Stimulated activated naive CD8-positive, alpha-beta T cell treated with anti-CD3 and anti-CD28 coated beads, Interleukin-15, Interleukin-2, amounts not matched to agents 100 ng/mL and 50 ng/mL, for 24 hours (primary cell): ENCODE data around the gene TMTC1.
"Not testable (repeated sequence)": the region's sequence is repeated elsewhere in the genome, so short reads cannot be mapped to it uniquely, and the experiment has no call there.

ENCODE experiments used
- H3K27ac Mint-ChIP-seq: one replicate; pipeline ENCODE4 v1.8.0; 2021; ENCODE audit warnings: mild to moderate bottlenecking, mixed read lengths
- H3K27me3 Mint-ChIP-seq: one replicate; pipeline ENCODE4 v1.8.0; 2021; ENCODE audit warnings: mixed read lengths
- H3K36me3 Mint-ChIP-seq: one replicate; pipeline ENCODE4 v1.8.0; 2021; ENCODE audit warnings: low read depth, mixed read lengths
- H3K4me1 Mint-ChIP-seq: one replicate; pipeline ENCODE4 v1.8.0; 2021; ENCODE audit warnings: low read depth, mixed read lengths
- H3K4me3 Mint-ChIP-seq: one replicate; pipeline ENCODE4 v1.8.0; 2021; ENCODE audit warnings: mild to moderate bottlenecking, mixed read lengths
- H3K9me3 Mint-ChIP-seq: one replicate; pipeline ENCODE4 v1.8.0; 2021; ENCODE audit warnings: mixed read lengths

Gene TMTC1

GRCh38 chr12:29667011-29667410 lies 116.7 kb downstream of the TMTC1 start:
- Mint-ChIP-seq H3K4me3 (no peak overlapping the region), H3K36me3 (no peaks in the 10 kb centered on the region), H3K27me3 (no peaks in the 10 kb centered on the region), H3K9me3 (no peaks in the 10 kb centered on the region), H3K4me1 (no peaks in the 10 kb centered on the region), H3K27ac (no peak overlapping the region)

- Mint-ChIP-seq H3K4me1 (no peaks in the 10 kb centered on the region), H3K36me3 (no peaks in the 10 kb centered on the region), H3K27me3 (no peaks in the 10 kb centered on the region), H3K9me3 (no peaks in the 10 kb centered on the region), H3K27ac (no peak overlapping the region), H3K4me3 (no peak overlapping the region)
These were observed 118.6 kb downstream of the TMTC1 start for GRCh38 chr12:29665107-29665506.

DNA sequence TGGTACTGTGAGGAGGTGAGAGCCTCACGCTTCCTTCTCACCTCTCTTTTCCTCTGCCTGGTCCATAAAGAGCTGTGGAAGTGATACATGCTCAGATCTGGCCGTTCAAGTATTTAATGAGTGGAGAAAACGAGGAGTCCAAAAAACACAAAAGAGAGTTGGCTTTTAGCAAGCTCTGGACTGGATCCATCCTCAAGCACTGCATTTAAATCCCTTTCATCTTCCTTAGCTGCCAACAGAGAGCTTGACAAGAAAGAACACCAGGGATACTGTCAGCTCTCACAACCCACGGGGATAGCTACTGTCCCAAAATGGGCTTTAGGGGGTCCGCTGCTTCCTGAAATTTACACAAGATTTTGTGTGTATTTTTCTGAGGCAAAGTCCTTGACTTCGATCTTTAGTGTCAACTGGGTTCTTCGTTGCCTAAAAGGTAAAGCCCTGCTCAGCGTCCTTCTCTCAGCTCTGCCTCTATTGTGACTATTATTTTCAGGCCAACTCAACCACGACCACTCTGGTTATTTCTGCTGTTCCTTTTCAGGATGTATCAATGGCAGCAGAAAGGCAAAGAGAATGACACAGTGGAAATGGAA lies 120.9 kb downstream of the TMTC1 start:
- H3K27ac Mint-ChIP-seq: no peak overlapping the region

GRCh38 chr12:29660847-29661246 lies 122.9 kb downstream of the TMTC1 start:
- no peaks in the 10 kb centered on the region for H3K36me3 Mint-ChIP-seq
- H3K9me3 Mint-ChIP-seq: no peaks in the 10 kb centered on the region
- H3K4me1 Mint-ChIP-seq: no peaks in the 10 kb centered on the region
- H3K4me3 Mint-ChIP-seq: no peak overlapping the region
- no peak overlapping the region for H3K27ac Mint-ChIP-seq
- H3K27me3 Mint-ChIP-seq: no peaks in the 10 kb centered on the region

More for the DNA sequence above, 120.9 kb downstream of the TMTC1 start:
- H3K4me1 Mint-ChIP-seq: no peaks in the 10 kb centered on the region
- no peaks in the 10 kb centered on the region for H3K27me3 Mint-ChIP-seq
- H3K4me3 Mint-ChIP-seq: no peak overlapping the region
- no peaks in the 10 kb centered on the region for H3K36me3 Mint-ChIP-seq
- H3K9me3 Mint-ChIP-seq: no peaks in the 10 kb centered on the region

- Mint-ChIP-seq H3K27me3 (peaks cover 1% of the 10 kb centered on the region), H3K4me3 (no peak overlapping the region), H3K27ac (no peak overlapping the region), H3K36me3 (no peaks in the 10 kb centered on the region), H3K4me1 (no peaks in the 10 kb centered on the region), H3K9me3 (no peaks in the 10 kb centered on the region)
These were observed 126.8 kb downstream of the TMTC1 start for GRCh38 chr12:29656762-29657538.

DNA sequence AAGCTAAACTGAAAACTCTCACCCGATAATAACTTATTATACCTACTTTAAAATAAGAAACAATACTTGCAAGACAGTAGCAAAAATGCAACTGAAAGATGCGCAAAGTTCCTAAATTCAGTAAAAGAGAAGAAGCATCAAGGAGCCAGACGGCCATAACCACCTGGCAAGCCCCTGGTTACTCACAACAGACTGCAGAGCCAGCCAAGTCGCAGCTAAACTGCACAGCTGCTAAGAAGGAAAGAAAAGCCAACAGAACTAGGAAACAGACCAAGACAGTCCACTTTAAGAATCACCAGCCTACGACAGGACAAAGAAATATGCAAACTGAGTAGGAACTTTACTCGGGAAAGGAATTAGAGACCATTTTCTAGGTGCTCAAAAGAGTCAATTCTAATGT lies 127.9 kb downstream of the TMTC1 start:
- H3K9me3 Mint-ChIP-seq: no peaks in the 10 kb centered on the region
- no peaks in the 10 kb centered on the region for H3K36me3 Mint-ChIP-seq
- peaks cover 3% of the 10 kb centered on the region for H3K27me3 Mint-ChIP-seq
- H3K4me1 Mint-ChIP-seq: no peaks in the 10 kb centered on the region
- no peak overlapping the region for H3K4me3 Mint-ChIP-seq
- H3K27ac Mint-ChIP-seq: no peak overlapping the region

GRCh38 chr12:29653286-29653685 lies 130.5 kb downstream of the TMTC1 start:
- peaks cover 9% of the 10 kb centered on the region for H3K27me3 Mint-ChIP-seq
- H3K27ac Mint-ChIP-seq: no peak overlapping the region
- no peaks in the 10 kb centered on the region for H3K9me3 Mint-ChIP-seq
- H3K4me1 Mint-ChIP-seq: no peaks in the 10 kb centered on the region
- H3K36me3 Mint-ChIP-seq: no peaks in the 10 kb centered on the region
- H3K4me3 Mint-ChIP-seq: no peak overlapping the region

GRCh38 chr12:29650371-29650770 lies 133.4 kb downstream of the TMTC1 start:
- Mint-ChIP-seq H3K9me3 (no peaks in the 10 kb centered on the region), H3K4me3 (no peak overlapping the region), H3K27ac (no peak overlapping the region), H3K27me3 (peaks cover 9% of the 10 kb centered on the region), H3K4me1 (no peaks in the 10 kb centered on the region), H3K36me3 (no peaks in the 10 kb centered on the region)

- Mint-ChIP-seq H3K36me3 (no peaks in the 10 kb centered on the region), H3K4me3 (no peak overlapping the region), H3K9me3 (no peaks in the 10 kb centered on the region), H3K27ac (no peak overlapping the region), H3K27me3 (peaks cover 9% of the 10 kb centered on the region), H3K4me1 (no peaks in the 10 kb centered on the region)
These were observed 134.0 kb downstream of the TMTC1 start for GRCh38 chr12:29649722-29650121.

DNA sequence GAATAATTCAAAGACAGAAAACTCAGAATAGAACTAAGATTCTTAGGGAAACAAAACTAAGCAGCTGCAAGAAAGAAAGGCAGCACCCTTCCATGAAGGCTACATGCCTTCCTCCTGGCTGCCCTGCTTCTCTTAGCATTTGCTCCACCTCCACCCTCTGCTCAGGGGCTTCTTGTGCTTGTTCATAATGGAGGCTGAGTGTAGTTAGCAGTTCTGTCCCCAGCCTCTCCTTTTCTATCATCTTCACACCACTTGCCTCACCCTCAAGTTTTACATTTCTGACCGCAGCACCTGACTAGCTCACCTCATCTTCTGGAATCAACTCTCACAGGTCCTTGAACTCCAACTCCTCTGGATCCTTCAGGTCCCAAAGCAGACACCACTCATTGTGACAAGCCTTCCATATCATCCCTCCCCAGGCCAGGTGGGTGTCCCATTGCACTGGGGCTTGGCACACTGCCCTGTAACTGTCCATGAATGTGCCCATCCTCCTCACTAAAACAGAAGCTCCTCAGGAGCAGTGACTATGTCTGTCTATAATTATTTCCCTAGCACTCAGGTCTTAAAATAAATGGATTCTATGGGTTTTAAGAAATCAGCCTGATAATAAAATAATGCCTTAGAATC lies 139.1 kb downstream of the TMTC1 start:
- no peaks in the 10 kb centered on the region for H3K4me1 Mint-ChIP-seq

DNA sequence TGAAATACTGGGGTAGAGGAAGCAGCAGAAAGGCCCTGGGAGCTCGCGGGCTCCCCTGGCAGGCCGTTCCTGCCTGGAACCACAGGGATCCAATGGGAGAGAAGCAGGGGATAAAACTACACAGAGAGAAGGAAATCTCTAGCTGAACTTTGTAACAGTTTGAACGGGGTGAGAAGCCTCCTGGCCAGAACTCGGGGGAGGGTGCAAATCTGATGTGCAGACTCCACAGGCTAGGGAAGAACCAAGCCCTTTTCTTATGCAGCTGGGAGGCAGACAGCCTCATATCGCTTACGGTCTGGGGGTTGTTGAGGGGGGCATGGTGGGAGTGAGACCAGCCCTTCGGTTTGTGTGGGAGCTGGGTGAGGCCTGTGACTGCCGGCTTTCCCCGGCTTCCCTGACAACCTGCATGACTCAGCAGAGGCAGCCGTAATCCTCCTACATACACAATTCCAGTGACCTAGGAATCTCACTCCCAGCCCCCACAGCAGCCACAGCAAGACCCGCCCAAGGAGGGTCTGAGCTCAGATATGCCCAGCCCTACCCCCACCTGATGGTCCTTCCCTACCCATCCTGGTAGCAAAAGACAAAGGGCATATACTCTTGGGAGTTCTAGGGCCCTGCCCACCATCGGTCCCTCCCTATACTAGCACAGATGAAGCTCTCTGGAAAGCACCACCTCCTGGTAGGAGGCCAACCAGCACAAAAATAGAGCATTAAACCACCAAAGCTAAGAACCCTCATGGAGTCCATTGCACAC lies 143.0 kb downstream of the TMTC1 start:
- no peaks in the 10 kb centered on the region for H3K4me1 Mint-ChIP-seq
- peaks cover 3% of the 10 kb centered on the region for H3K9me3 Mint-ChIP-seq
- H3K4me3 Mint-ChIP-seq: no peak overlapping the region
- no peak overlapping the region for H3K27ac Mint-ChIP-seq
- no peaks in the 10 kb centered on the region for H3K36me3 Mint-ChIP-seq
- H3K27me3 Mint-ChIP-seq: peaks cover 8% of the 10 kb centered on the region

More for the DNA sequence above, 139.1 kb downstream of the TMTC1 start:
- H3K9me3 Mint-ChIP-seq: no peaks in the 10 kb centered on the region
- no peak overlapping the region for H3K27ac Mint-ChIP-seq
- H3K27me3 Mint-ChIP-seq: peaks cover 3% of the 10 kb centered on the region
- no peaks in the 10 kb centered on the region for H3K36me3 Mint-ChIP-seq
- H3K4me3 Mint-ChIP-seq: no peak overlapping the region

DNA sequence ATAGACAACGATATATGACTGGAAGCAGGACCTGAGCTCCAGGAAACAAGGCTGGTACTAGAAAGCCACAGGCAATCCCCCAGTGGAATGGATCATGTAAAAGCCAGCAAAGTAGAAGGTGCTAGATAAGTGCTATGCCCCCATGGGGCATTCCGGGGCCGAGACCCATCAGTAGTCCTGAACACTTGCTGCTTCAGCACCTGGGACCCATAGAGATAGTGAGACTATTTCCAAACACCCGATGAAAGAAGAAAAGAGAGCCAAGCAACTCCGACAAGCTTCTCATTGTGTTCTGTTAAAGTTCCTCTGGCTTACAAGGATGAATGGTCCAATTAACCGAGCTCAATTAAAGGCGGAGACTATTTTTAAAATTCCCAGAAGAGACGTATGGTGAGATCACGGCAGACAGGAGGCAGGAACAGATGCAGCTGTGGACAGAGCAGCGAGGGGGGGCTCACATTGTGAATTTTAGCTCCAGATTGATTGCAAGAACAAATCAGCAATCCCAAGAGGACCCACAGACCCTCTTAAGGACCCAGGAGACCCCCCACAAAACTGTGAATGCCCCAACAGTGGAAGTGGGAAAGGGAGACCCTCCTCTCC lies 143.7 kb downstream of the TMTC1 start:
- Mint-ChIP-seq H3K36me3 (no peaks in the 10 kb centered on the region), H3K27ac (no peak overlapping the region), H3K9me3 (peaks cover 3% of the 10 kb centered on the region), H3K4me3 (no peak overlapping the region), H3K4me1 (no peaks in the 10 kb centered on the region), H3K27me3 (peaks cover 8% of the 10 kb centered on the region)

GRCh38 chr12:29638528-29638927 lies 145.2 kb downstream of the TMTC1 start:
- peaks cover 3% of the 10 kb centered on the region for H3K9me3 Mint-ChIP-seq
- no peaks in the 10 kb centered on the region for H3K36me3 Mint-ChIP-seq
- peaks cover 11% of the 10 kb centered on the region for H3K27me3 Mint-ChIP-seq
- H3K27ac Mint-ChIP-seq: no peak overlapping the region
- no peaks in the 10 kb centered on the region for H3K4me1 Mint-ChIP-seq
- no peak overlapping the region for H3K4me3 Mint-ChIP-seq

GRCh38 chr12:29634057-29634456 lies 149.7 kb downstream of the TMTC1 start:
- Mint-ChIP-seq H3K4me3 (no peak overlapping the region), H3K27me3 (peaks cover 23% of the 10 kb centered on the region), H3K27ac (no peak overlapping the region), H3K4me1 (no peaks in the 10 kb centered on the region), H3K9me3 (peaks cover 11% of the 10 kb centered on the region), H3K36me3 (no peaks in the 10 kb centered on the region)

DNA sequence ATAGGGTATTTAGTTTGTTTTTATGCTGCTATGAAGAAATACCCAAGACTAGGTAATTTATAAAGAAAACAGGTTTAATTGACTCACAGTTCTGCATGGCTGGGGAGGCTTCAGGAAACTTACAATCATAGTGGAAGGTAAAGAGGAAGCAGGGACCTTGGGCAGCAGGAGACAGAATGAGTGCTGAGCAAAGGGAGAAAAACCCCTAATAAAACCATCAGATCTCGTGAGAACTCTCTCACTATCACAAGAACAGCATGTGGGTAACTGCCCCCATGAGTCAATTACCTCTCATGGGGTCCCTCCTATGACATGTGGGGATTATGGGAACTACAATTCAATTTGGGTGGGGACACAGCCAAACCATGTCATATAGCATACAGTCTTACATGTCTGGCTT lies 153.6 kb downstream of the TMTC1 start:
- not testable (repeated sequence) for H3K36me3 Mint-ChIP-seq, H3K4me3 Mint-ChIP-seq, H3K27ac Mint-ChIP-seq, H3K9me3 Mint-ChIP-seq, H3K4me1 Mint-ChIP-seq
- peaks cover 19% of the 10 kb centered on the region for H3K27me3 Mint-ChIP-seq
